GM18520 (cell line): ENCODE results near the gene BCAS3.

Experiments
- ATAC-seq: cut with Tn5 transposase; IDR thresholded peaks from one replicate; pipeline ENCODE4 v1.9.1; 2021; ENCODE audit not compliant: unreplicated experiment

Gene BCAS3

DNA sequence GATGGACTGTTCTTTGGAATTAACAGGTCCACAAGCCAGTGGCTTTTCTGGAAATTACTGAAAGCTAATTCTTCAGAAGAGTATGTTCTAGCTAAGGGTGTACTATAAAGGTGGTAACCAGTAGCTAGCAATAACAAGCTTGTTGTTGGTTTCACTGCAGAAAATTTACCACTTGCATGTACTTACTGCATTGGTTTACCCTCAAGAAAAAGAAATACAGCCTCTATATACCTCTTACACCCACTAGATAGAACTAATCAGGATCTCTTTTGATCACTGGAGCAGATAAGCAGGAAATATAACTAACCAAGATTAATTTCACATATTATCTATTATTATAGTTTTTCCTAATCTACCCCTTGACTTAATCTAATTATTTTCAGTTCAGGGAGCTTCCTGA lies 537.1 kb downstream of the BCAS3 start:
- ATAC-seq: no peak

DNA sequence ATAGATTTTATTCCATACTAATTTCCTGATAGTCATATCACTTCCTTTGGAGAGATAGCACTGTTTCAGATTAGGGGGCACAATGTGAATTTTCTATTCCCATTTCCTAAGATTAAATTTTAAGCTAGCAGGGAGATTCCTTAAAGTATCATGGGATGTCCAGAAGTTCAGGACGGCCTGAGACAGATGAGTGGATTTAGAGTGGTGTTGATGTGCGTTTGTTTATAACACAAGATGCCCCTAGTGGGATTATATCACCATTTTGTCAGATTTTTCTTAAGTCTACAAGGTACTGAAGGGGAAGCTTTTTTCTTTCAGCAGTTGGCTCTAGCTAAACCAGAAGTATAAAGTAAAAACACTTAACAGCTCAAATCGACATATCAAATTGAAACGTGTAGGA lies 538.4 kb downstream of the BCAS3 start:
- no peak for ATAC-seq

DNA sequence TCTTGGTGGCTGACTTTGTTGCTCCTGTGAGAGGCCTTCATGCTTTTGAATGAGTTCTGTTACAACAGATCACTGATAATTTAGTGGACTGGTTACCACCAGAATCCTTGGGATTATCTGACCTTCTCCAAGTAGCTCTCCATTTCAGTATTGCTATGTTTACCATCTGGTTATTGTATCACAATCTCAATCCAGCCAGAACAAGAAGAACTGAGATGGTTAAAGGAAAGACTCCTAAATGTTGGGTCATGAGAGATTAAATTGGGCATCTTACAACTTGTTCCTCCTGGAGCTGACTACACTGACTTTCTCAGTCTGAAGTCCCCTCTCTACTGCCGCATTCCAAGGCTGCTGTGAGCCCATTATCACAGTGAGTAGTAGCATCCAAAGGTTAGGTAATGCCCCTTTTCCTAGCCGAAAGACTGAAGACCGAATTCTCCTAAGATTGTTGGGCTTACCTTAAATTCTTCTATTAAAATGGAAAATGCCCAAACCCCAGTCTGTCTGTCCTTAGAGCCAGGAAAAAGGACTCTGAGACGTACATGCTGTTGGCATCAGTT lies 540.3 kb downstream of the BCAS3 start:
- no peak for ATAC-seq

DNA sequence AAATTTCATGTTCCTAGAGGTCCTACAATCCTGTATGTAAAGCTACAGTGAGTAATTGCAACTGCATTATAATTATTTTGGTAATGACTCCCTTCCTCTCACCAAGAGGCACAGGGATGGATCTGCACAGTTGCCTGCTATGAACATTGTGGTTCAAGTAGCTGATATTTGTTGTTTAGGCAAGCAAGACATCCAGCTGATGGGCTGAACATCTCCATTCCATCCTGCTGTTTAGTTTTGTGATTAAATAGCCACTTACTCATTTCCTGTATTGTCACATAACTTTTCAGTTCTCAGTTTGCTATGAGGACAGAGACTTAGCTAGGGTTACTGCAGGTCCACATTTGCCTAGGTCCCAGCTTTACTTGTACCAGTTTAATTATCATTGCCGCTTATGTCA lies 540.8 kb downstream of the BCAS3 start:
- no peak for ATAC-seq

DNA sequence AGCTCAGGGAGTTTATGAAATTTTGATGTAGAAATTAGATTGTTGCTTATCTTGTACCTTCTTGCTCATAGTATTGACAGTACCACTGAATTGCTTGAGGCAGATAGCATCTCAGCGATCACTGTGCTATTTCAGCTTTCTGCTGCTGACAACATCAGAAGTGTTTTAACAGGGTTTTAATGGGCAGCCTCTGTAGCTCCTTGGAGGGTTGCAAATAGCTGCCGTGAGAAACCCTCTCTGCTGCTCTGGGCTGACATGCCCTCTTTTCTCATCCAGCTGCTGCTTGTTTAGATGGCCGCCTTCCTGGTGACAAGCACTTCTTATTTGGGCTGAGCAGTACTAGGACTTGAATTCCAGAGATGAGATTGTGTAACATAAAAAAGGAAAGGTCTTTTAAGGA lies 541.8 kb downstream of the BCAS3 start:
- ATAC-seq: no peak

DNA sequence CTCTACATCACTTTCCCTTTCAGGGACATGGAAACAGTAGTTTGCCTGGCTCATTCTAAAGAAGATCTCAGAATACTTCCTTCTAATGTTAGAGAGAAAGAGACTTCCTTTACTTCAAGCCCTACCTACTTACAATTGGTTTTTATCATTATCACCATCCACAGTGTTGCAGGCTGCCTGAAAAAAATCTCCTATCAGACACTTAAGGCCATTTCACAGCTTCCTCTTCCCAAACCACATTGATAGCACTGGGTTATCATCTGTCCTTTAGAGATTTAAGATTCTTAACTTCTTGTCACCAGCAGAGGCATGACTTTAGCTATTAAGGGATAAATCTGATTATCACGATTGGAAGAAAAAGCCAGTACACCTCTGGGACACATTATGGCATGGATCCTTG lies 543.5 kb downstream of the BCAS3 start:
- no peak for ATAC-seq

DNA sequence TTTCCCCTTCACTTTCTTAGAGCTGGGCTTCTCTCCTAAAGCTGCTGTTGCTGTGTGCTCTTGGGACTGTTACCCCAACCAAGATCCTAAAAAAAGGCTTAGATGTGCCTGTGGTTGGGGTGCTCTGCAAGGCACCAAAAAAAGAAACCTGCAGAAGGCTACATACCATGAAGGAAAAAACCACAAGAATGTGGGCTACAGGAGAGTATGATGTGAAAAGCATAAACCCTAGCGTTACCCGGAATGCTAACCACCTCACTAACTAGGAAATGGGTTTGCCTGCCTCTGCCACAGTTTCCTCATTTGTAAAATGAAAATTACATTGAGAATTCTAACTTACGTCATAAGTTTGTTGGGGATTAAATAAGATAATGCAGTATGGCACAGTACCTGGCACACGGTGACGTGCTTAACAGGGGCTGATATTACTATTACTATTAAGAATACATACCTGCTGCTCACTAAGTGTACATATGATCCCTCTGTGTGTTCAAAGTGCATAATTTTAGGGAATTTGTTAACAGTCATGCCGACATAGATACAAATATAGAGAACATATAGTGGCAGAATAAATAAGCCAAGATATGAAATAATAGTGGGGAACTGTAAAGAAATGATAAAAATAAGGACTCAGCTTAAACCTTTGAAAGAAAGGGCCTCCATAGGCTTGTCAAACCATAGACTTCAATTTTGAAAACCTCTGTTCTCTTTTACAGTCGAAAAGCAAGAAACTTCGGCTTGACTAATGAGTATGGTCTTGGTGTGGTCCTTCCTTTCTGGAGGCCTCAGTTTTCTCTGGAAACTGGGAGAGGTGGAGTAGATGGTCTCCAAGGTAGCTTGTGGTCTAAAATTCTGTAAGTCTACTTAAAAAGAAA lies 544.2 kb downstream of the BCAS3 start:
- no peak for ATAC-seq

DNA sequence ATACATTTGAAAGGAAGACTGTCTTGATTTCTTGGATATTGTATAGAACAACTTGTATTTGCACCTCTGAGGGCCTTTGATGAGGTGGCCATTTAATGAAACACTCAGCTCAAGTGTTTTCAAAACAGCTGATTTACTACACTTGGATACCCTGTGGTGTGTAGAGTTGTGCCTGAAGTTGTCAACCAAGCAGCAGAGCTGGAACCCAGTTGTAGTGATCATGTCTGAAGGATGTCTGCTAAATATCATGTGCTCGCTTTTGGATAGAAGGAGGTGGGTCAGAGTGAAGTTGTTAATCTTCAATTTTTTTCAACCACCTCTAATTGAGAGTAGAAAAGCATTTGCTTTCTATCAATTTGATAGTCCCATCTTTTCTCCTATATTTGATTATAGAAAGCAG lies 546.1 kb downstream of the BCAS3 start:
- ATAC-seq: no peak

DNA sequence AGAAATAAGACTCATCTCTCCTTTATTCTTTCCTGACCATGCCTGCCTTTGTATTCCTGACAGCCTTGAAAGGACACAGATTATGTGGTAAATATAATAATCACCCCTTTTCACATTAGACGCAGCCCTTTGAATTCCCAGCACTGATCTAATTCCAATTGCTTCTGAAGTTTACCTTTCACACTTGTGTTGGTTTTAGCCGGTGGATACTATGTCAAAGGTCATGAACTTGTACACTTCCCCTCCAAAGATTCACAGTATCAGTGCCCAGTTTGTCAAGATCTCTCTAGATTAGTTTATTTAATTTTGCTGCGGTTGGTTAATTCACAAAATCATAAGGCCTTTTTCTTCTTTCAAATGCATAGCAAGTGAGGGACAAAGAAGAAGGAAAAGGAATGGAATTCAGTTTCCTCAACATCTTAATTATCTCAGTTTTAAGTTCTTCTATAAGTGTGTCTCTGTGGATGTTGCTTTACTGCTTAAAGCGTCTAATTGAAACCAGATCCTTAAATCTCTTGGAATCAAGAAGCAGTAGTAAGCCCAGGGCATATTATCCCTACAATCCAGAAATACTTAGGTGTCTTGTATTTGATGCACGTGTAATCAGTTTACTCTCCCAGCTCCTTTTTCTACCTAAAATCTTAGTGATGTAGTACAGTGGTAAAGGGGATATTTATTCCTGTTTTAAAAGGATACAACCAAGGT lies 547.7 kb downstream of the BCAS3 start:
- no peak for ATAC-seq

DNA sequence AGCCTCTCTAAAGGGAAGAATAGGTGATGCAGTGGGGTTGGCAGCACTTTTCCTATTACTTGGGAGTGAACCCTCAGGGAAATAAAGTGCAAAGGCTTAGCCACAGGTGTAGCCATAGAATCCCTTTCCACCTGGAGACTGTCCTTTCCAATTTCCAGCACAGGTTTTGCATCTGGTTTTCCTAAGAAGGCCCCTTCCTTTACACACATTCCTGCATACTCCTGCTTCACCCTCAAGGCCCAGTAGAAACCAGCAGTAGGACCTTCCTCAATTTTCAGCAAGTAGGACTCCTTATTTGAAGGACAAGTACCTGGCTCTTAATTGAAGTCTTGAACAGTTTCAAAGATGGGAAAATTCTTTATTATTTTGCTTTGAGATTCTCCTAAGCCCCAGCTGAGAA lies 550.2 kb downstream of the BCAS3 start:
- no peak for ATAC-seq

DNA sequence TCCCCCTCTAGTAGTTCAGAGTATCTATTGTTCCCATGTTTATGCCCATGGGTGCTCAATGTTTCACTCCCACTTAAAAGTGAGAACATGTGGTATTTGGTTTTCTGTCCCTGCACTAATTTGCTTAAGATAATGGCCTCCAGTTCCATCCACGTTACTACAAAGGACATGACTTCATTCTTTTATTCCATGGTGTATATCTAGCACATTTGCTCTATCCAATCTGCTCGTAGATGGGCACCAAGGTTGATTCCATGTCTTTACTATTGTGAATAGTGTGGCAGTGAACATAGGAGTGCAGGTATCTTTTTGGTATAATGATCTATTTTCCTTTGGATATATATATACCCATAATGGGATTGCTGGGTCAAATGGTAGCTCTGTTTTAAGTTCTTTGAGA lies 552.8 kb downstream of the BCAS3 start:
- no peak for ATAC-seq

DNA sequence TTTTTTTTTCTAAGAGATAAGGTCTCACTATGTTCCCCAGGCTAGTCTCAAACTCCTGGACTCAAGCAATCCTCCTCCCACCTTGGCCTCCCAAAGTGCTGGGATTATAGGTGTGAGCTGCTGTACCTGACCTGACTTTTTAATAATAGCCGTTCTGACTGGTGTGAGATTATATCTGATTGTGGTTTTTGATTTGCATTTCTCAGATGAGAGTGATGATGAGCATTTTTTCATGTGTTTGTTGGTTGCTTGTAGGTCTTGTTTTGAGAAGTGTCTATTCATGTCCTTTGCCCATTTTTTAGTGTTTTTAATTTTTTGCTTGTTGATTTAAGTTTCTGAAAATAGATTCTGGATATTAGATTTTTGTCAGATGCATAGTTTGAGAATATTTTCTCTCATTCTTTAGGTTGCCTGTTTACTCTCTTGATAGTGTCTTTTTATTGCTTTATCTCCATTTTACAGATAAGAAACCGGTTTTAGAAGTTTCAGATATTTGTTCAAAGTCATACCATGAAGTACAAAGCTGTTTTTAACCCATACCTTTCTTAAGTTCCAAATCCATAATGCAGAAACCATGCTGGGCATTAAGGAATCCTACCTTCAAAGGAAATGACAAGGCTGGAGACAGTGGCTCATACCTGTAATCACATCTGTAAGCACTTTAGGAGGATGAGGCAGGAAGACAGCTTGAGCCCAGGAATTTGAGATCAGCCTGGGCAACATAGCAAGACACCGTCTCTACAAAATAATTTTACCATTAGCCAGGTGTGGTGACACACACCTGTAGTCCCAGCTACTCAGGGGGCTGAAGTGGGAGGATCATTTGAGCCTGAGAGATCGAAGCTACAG lies 553.5 kb downstream of the BCAS3 start:
- ATAC-seq: no peak

DNA sequence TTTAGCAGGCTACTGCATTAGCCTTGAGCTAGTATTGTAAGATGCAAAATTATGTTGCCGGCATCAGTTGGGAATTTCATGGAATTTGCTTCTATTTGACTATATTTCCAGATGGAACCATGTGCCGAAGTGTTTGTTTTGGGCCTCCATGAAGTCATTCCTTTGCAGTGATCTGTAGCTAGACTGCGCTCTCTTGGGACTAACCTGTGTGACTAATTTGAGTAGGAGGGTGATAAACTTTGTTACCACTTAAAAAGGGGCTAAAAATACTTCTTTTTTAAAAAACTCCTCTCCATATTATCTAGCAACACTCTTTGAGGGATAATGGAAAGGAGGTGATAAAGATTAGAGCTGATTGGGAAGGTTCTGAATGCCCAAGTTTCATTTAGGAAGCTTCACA lies 555.2 kb downstream of the BCAS3 start:
- no peak for ATAC-seq

DNA sequence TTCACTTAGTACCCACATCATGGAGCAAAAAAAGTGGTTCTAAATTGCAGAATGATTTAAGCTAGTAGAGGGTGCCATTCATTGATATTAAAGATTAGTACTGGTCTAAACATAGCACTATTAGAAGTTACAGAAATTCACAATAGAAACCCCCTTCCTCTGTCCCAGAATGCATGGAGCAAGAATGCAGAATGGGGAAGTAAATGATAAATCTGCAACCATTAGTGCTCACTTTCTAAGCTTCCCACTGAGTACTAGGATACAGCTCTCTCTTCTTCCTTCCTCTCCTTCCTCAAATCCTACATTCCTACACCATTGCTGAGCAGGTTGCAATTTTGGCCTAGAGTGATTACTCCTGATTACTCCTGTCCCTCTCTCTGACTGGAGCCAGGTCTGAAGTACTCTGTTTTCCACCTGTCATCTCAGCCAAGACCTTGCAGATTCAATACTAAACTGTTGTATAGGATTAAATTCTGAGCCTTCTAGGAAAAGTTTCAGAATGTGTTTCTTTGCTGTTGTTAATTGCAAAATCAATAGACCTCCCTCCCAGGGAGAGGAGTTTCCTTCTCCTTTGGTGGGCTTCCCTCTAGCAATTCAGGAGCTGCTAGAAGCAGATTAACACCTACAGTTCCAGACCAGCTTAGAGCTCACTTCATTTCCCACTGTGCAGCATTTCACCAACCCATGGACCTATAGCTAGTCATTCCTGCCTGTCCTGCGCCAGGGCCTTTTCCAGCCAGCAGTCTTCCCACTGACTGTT lies 556.5 kb downstream of the BCAS3 start:
- ATAC-seq: no peak

DNA sequence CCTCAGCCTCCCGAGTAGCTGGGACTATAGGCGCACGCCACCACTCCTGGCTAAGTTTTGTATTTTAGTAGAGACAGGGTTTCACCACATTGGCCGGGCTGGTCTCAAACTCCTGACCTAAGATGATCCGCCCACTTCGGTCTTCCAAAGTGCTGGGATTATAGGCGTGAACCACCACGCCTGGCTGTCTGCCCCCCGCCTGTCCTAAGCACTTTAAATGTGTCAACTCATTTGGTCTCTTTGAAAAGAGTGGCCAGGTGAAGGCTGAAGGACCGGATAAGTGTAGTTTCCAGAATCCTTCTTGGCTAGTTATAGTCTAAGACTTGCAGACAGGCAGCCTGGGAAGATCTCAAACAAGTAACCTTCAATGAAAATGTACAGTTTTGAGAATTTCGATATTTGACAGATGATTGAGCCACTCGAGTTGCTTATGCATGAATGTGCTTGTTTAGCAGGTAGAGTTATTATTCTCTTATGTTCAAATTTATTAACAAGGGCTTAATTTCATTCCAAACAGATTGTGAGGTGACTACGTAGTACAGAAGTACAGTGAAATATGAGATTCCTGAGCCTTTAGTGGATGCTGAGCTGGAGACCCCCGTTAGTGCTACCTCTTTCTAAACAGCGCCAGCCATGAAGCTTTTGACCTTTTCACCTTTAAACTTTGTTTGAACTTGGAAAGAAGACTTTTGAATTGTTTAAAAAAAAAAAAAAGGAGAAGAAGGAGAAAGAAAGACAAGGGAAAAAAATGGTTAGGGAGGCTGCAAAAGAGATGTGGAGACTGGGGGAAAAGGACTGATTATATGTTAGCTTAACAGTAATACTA lies 557.6 kb downstream of the BCAS3 start:
- ATAC-seq: no peak

DNA sequence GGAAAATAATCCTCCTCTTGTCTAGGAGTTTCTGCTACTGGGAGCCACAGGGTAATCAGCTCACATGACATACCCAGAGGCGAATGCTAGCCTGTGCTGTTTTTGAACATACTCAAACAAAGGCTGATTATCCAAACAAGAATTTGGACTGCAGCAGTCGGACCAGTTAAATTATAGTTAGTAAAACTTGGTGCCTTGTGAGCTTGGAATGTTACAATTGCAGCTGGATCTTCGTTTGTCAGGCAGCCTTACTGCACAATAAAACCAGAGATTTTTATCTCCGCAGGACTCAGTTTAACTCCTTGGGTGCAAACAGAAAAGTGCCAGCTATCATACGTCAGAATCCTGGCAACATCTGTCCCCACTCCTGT lies 558.2 kb downstream of the BCAS3 start:
- no peak for ATAC-seq

DNA sequence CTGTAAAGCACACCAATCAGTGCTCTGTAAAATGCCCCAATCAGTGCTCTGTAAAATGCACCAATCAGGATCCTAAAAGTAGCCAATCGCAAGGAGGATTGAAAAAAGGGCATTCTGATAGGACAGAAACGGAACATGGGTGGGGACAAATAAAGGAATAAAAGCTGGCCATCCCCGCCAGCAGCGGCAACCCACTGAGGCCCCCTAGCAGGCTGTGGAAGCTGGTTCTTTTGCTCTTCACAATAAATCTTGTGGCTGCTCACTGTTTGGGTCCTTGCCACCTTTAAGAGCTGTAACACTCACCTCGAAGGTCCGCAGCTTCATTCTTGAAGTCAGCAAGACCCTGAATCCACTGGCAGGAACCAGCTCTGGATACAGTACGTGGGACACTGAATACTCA lies 559.6 kb downstream of the BCAS3 start:
- ATAC-seq: no peak

DNA sequence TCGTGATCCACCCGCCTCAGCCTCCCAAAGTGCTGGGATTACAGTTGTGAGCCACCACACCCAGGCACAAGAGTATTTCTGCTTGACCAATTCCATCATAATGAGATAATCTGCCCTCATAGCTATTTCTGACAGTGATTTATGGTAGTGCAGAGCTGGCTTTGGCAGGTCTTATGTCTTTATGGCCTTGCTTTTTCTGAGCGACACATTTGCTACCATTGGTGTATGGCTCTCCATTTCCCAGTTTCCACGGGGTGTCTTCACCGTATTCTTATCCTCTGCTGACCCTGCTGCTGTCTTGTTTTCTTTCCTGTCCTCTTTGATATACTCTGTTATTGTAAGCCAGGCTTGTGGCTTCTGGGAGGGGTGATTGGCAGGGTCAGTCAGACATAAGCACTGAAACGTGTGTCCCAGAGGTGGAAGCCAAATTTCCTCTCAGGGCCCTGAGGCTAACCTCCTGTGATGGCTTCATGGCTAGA lies 560.8 kb downstream of the BCAS3 start:
- ATAC-seq: no peak

DNA sequence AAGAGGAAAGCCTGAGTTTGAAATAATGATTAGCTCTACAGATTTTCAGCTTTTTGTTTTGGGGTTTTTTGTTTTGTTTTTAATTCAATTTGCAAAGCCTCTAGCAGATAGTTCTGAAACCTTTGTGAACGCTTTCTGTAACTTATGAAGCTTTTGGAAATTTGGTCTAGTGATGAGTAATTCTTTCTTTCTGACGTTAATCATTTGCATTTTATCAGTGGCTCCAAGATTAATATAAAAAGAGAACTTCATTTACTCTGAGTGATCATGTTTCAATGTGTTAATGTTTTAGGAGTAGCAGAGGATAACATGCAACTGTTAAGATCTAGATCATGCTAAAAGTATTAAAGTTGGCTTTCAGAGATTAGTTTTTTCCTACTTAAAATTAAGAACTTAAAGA lies 561.7 kb downstream of the BCAS3 start:
- ATAC-seq: no peak

DNA sequence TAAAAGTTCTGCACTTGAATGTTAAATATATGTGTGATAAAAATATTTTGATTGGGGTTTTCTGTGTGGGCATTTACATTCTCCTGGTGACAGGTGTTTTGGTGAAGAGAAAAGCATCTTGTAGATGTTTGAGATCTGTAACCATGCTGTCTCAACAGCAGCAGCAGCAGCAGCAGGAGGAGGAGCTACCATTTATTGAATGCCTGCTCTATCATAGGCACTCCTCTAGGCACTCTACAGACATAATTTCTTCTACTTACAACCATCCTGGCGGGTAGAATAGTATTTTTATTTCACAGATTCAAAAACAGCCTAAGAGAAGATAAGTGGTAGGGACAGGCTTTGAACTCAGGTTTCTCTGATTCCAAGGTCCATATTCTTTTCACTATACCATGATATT lies 562.3 kb downstream of the BCAS3 start:
- ATAC-seq: no peak
